ENCODE results near the gene NCR3LG1. TPM values are rescaled to one million over a fixed set of nuclear protein-coding genes. Genes with fewer than 3 reads are reported as not detected.

Gene NCR3LG1, protein sequence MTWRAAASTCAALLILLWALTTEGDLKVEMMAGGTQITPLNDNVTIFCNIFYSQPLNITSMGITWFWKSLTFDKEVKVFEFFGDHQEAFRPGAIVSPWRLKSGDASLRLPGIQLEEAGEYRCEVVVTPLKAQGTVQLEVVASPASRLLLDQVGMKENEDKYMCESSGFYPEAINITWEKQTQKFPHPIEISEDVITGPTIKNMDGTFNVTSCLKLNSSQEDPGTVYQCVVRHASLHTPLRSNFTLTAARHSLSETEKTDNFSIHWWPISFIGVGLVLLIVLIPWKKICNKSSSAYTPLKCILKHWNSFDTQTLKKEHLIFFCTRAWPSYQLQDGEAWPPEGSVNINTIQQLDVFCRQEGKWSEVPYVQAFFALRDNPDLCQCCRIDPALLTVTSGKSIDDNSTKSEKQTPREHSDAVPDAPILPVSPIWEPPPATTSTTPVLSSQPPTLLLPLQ
- total RNA-seq: 4.0 and 4.8 TPM in 2 replicates

DNA sequence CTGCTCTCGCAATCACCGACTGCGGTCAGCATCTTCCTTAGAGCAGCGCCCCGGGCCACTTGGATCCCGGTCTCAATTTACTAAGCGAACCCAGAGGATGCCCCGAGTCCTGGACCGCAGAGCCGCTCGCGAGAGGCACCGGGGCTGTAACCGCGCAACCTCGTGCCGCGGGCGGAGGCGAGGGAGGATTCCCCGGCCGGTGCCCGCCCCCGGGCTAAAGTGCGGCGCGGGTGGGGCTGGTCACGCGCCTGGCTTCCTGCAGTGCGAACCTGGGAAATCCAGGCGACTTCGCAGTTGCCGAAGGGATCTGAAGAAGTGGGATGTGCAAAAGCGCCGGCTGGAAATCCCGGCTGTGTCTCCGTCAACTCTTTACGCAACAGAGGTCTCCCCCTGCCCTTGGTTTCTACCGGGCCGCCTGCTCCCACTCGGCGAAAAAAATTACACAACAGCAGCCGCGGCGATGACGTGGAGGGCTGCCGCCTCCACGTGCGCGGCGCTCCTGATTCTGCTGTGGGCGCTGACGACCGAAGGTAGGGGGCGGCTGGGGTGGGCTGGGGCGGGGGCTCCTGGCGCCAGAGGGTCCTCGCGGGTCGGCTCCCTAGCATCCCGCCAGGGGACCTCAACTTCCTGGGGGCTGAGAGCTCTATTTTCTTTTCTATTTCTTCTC lies at the start of gene NCR3LG1:
Gene NCR3LG1, plus strand, starts transcription at position 291 of the 667 bp plus-strand sequence. Its CDS starts 170 bp downstream, at position 461.

DNA sequence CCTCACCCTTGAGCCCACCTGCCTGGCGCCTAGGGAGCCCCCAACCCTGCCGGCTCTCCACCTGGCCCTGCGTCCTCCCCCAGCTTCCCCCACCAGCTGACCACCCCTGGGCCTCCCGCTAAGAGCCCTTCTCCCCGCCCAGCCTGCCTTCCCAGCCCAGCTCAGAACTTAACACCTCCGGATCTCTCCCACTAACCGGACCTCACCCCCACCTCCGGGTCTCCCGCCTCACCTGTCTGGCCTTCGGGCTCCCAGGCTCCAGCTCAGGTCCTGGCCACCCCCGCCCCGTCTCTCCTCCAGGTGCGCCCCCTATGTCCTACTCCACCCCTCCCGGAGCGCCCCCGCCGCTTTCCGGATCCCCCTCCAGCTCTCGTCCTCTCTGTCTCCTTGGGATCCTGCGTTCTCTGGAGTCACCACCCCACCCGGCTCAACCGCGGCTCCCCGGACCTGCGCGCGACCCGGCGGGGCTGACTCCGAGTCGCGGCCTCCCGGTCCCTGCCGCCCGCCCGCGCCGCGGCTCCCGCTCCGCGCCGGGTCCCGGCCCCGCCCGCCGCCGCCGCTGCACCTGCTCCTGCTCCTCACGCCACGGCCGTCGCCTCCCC lies 37.1 kb downstream of the NCR3LG1 start, which contains the start of gene KCNJ11:
Gene KCNJ11, minus strand, starts transcription at position 51 of the 602 bp plus-strand sequence. CDS start 568 bp downstream, outside the sequence.

Other genes with a start within 250 kb of the NCR3LG1 start
- gene PIK3C2A, start 143.8 kb upstream of the NCR3LG1 start, total RNA-seq: 25.1 and 39.7 TPM in 2 replicates
- gene NUCB2, start 75.1 kb upstream of the NCR3LG1 start, total RNA-seq: 77.8 and 90.5 TPM in 2 replicates
- not detected in 2 replicates for gene KCNJ11, start 36.9 kb downstream of the NCR3LG1 start, total RNA-seq
- not detected in 2 replicates for gene ABCC8, start 125.0 kb downstream of the NCR3LG1 start, total RNA-seq
- gene USH1C, start 192.6 kb downstream of the NCR3LG1 start, total RNA-seq: not detected in 2 replicates
- gene OTOG, start 195.5 kb downstream of the NCR3LG1 start, total RNA-seq: not detected in 2 replicates